ENCODE measurements around the gene SEC14L3.

GRCh38 chr22:30435674-30436126, 36.1 kb downstream of the SEC14L3 start:
- TF ChIP-seq, protein P1, sequence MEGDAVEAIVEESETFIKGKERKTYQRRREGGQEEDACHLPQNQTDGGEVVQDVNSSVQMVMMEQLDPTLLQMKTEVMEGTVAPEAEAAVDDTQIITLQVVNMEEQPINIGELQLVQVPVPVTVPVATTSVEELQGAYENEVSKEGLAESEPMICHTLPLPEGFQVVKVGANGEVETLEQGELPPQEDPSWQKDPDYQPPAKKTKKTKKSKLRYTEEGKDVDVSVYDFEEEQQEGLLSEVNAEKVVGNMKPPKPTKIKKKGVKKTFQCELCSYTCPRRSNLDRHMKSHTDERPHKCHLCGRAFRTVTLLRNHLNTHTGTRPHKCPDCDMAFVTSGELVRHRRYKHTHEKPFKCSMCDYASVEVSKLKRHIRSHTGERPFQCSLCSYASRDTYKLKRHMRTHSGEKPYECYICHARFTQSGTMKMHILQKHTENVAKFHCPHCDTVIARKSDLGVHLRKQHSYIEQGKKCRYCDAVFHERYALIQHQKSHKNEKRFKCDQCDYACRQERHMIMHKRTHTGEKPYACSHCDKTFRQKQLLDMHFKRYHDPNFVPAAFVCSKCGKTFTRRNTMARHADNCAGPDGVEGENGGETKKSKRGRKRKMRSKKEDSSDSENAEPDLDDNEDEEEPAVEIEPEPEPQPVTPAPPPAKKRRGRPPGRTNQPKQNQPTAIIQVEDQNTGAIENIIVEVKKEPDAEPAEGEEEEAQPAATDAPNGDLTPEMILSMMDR (IDR thresholded peaks at IDR 0.05; ENCODE audit: poor library complexity): no peak
- TF ChIP-seq EZH2 (IDR thresholded peaks at IDR 0.05; ENCODE audit: borderline replicate concordance): no peak
